ENCODE results near the gene NBEA.

DNA sequence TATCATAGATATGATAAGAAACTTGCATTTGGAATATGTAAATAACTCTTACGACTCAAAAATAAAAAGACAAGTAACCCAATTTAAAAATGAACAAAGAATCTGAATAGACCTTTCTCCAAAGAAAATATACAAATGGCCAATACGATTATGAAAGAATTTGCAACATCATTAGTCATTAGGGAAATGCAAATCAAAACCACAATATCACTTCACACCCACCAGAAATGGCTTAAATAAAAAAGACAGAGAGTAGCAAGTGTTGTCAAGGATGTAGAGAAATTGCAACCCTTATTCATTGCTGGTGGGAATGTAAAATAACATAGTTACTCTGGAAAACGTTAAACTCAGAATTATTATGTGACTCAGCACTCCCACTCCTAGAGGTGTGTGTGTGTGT lies 761.0 kb downstream of the NBEA start:
- TF ChIP-seq, protein P1, sequence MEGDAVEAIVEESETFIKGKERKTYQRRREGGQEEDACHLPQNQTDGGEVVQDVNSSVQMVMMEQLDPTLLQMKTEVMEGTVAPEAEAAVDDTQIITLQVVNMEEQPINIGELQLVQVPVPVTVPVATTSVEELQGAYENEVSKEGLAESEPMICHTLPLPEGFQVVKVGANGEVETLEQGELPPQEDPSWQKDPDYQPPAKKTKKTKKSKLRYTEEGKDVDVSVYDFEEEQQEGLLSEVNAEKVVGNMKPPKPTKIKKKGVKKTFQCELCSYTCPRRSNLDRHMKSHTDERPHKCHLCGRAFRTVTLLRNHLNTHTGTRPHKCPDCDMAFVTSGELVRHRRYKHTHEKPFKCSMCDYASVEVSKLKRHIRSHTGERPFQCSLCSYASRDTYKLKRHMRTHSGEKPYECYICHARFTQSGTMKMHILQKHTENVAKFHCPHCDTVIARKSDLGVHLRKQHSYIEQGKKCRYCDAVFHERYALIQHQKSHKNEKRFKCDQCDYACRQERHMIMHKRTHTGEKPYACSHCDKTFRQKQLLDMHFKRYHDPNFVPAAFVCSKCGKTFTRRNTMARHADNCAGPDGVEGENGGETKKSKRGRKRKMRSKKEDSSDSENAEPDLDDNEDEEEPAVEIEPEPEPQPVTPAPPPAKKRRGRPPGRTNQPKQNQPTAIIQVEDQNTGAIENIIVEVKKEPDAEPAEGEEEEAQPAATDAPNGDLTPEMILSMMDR (IDR thresholded peaks at IDR 0.05; ENCODE audit: insufficient read depth, low read length), result no peak
- TF ChIP-seq, protein P2, sequence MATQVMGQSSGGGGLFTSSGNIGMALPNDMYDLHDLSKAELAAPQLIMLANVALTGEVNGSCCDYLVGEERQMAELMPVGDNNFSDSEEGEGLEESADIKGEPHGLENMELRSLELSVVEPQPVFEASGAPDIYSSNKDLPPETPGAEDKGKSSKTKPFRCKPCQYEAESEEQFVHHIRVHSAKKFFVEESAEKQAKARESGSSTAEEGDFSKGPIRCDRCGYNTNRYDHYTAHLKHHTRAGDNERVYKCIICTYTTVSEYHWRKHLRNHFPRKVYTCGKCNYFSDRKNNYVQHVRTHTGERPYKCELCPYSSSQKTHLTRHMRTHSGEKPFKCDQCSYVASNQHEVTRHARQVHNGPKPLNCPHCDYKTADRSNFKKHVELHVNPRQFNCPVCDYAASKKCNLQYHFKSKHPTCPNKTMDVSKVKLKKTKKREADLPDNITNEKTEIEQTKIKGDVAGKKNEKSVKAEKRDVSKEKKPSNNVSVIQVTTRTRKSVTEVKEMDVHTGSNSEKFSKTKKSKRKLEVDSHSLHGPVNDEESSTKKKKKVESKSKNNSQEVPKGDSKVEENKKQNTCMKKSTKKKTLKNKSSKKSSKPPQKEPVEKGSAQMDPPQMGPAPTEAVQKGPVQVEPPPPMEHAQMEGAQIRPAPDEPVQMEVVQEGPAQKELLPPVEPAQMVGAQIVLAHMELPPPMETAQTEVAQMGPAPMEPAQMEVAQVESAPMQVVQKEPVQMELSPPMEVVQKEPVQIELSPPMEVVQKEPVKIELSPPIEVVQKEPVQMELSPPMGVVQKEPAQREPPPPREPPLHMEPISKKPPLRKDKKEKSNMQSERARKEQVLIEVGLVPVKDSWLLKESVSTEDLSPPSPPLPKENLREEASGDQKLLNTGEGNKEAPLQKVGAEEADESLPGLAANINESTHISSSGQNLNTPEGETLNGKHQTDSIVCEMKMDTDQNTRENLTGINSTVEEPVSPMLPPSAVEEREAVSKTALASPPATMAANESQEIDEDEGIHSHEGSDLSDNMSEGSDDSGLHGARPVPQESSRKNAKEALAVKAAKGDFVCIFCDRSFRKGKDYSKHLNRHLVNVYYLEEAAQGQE (IDR thresholded peaks at IDR 0.05; ENCODE audit: insufficient replicate concordance, low read depth), result no peak
- TF ChIP-seq POLR2AphosphoS5 (IDR thresholded peaks at IDR 0.05; ENCODE audit: low read depth), result no peak
- no peak for TF ChIP-seq GABPA (IDR thresholded peaks at IDR 0.05; ENCODE audit: low read depth)
